HG02981 (cell line): ENCODE results near the gene FOXRED1.
"Not testable (repeated sequence)": the region's sequence is repeated elsewhere in the genome, so short reads cannot be mapped to it uniquely, and the experiment has no call there.

Source experiments
- ATAC-seq: cut with Tn5 transposase; IDR thresholded peaks from one replicate; pipeline ENCODE4 v1.9.1; 2021; ENCODE audit warnings: mild to moderate bottlenecking, moderate library complexity; ENCODE audit not compliant: unreplicated experiment

The FOXRED1 gene

DNA sequence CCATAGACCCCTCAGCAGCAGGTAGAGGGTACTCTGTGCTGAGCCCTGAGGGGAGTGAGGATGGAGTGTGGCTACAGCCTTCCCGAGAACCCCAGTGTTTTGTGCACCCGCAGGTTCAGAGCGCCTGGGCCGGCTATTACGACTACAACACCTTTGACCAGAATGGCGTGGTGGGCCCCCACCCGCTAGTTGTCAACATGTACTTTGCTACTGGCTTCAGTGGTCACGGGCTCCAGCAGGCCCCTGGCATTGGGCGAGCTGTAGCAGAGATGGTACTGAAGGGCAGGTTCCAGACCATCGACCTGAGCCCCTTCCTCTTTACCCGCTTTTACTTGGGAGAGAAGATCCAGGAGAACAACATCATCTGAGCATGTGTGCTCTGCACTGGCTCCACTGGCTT, 8.4 kb downstream of the FOXRED1 start:
- no peak for ATAC-seq

DNA sequence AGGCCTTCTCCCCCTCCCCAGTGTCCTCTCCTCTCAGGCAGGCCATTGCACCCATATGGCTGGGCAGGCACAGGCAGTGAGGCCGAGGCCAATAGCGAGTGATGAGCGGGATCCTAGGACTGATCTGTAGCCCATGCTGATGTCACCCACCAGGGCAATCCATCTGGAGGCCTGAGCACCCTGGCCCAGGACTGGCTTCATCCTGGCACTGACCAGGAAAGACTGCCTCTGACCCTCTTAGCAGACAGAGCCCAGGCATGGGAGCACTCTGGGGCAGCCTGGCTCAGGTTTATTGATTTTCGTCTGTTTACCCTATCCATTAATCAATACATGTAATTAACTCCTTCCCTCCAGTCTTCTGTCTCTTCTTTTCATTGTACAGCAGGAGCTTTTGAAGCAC, 8.8 kb downstream of the FOXRED1 start:
- ATAC-seq: no peak

DNA sequence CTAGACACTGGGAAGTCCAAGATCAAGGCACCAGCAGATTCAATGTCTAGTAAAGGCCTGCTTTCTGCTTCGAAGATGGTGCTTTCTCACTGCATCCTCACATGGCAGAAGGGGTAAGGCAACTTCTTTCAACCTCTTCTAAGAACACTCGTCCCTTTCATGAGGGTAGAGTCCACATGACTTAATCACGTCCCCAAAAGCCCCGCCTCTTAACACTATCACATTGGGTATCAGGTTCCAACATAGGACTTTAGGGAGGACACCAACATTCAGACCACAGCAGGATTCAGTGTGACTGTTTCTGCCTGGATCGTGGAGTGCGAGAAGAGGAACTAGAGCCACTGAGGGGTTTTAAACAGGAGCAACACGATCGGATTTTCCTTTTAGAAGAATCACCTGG, 10.2 kb downstream of the FOXRED1 start:
- ATAC-seq: no peak

DNA sequence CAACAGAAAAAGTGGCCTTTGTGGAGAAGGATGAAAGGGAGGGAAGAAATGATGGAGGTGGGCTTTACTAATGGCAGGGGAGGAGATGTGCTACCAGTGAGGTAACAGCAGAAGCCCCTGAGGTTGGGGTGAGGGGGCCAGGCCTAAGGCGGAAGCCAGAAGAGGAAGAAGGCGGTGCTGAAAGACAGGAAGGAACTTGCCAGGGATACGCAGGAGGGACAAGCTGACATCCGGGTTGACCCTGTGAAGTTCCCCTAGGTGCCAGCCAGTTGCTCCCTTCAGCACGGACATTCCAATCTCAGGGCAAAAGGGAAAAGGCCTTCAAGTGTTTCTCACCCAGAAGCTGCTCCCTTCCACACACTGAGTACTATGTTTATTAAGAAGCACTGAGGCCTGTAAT, 11.6 kb downstream of the FOXRED1 start:
- ATAC-seq: no peak

DNA sequence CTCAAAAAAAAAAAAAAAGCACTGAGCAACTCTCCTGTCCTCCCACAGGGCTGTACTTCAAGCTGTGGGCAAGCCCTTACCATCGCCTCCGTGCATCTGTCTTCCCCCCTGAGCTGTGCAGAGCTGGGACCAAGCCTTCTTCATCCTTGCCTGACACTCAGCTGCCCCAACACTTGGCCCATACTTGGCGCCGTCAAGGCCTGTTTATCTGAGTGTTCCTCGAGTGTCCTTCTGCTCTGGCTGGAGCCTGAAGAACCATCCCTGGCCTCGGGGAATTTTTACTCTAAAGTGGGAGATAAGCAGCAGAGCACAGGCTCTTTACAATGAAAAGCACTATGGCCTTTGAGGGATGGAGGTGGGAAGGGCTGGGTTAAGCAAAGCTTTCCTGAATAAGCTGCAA, 12.3 kb downstream of the FOXRED1 start:
- ATAC-seq: no peak

DNA sequence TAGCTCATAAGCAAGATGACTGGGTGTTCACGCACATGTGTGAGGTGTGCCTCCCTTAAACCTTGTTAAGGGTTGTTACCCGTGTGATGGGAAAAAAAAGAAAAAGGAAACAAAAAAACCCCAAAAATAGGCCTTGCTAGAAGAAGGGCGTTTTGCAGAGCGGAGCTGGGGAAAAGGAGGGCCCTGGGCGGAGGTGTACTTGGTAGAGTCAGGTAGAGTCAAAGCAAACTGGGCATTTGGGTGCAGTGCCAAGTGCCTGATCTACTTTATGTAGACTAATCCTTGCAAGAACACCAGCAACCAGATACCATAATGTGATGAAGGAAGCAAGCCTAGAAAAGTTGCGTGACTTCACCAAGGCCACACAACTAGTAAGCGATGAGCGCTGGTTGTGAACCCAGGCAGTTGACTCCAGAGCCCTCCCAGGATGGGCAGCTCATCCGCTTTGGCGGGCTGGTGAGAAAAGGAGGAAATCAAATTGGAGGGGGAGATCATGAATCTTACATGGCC, 12.8 kb downstream of the FOXRED1 start:
- ATAC-seq: no peak

DNA sequence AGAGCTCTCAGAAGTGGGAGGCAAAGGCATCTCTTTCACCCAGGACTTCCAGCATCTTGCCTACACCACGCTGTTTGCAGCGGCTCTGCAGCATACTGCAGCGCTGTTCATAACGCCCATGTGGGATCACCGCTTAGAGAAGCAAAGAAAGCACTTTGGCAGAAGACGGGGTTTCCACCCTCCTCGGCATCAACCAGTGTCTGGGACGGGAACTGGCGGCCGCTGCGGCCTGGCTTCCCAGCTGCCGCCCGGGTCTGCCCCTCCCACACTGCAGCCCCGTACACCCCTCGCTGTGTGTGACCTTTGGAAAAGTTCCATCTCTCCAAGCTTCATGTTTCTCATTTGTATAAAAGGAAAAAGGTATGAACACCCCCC, 13.4 kb downstream of the FOXRED1 start:
- ATAC-seq: no peak

DNA sequence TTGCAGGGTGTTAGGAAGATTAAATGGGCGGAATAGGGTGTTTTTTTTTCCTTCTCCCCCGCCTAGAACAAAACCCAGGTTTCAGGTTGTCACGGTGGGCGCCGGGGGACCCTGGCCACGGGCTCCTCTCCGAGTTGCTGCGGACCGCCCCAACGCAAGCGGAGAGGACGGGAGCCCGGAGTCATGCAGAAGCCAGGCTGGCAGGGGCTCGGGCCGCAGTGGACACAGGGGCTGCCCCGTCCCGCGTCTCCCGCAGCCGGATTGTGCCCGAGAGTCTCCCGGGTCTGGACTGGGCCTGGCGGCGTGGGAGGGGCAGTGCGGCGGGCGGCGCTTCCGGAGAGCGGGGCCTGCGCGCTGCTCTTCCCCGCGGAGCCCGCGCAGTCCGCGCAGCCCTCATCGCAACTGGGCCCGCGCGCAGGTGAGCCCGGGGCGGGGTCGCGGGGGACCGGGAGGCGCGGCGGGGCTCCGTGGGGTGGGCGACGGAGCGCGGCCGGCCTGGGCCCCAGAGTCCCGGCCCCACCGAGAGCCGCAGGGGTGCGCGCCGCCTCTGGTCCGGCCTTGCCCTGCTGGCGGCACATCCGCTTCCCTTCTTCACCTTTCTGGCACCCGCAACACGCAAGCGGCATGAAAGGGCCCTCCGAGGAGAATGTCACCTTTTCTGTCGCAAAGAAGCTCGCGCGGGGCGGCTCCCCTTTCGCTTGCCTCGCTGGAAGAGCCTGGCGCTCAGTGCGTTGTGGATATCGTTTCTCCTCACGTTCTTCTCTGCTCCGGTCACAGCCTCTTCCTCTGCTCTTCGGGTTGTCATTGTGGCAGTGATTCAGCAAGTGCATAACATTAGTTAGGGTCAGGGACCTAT, 14.0 kb downstream of the FOXRED1 start, which contains the start of gene TIRAP:
Gene TIRAP, plus strand, starts transcription at position 358 of the 856 bp plus-strand sequence. CDS start 7,802 bp downstream, outside the sequence.
- peak; percentile 52 for ATAC-seq

DNA sequence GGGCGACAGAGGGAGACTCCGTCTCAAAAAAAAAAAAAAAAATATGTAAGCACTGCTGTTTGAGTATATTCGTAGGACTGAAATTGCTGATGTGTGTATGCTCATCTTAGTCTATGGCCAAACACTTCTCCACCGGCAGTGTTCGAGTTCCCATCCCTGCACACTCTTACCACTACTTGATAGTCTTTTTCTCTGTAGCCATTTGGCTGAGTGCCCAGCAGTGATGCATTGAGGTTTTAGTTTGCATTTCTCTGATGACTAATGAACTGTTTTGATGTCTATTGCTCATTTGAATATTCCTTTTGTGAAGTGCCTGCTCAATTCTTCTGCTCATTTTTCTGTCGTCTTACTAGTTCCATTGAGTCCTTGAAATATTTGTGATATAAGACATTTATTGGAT, 15.9 kb downstream of the FOXRED1 start:
- peak; percentile 46 for ATAC-seq

DNA sequence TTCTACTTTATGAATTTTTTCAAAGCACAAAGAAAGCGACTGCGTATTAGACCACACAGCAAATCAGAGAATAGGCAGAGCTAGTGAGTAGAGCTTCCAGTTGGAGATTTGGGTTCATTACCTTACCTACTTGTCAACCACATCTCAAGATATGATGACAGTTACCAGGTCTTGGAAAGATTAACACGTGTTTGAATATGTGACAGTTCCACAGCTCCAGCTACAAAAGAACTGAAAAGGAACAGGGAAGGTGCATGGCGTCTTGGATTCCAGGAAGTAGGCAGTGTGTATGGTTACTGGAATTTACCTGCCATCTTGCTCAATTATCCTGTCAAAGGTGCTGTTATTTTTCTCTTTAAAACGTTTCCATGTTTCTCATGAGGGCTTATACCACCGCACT, 19.3 kb downstream of the FOXRED1 start:
- ATAC-seq: no peak

DNA sequence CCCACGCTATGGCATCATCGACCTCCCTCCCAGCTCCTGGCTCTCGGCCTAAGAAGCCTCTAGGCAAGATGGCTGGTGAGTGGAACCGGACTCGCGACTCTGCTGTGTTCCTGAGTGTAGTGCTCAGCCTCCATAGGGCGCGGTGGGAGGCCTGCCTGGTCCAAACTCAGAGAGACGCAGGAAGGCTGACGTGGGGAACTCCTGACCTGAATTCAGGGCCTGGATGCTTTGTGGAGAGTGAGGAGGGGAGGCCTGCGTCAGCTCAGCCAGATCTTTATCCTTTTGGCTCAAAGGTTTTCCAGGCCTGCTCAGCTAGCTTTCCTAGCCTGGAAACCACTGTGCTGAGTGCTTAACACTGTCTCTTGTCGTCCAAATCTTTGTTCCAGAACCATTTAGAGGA, 21.9 kb downstream of the FOXRED1 start:
- no peak for ATAC-seq

DNA sequence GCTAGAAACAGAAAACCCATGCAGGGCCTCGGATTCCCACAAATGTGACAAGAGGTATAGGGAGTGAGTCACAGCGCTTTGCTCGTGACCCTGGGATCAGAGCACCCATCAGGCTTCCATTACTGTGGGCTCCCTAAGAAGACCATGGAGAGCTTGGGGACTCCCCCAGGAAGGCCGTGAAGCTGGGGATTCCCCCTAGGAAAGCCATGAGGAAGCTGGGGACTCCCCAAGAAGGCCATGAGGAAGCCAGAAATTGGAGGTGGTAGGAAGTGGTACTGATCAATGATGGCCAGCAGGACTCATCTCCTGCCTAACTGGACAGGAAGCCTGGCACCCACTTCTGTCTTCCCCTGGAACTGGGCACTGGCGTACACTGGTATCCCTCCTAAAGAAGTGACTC, 24.8 kb downstream of the FOXRED1 start:
- no peak for ATAC-seq

DNA sequence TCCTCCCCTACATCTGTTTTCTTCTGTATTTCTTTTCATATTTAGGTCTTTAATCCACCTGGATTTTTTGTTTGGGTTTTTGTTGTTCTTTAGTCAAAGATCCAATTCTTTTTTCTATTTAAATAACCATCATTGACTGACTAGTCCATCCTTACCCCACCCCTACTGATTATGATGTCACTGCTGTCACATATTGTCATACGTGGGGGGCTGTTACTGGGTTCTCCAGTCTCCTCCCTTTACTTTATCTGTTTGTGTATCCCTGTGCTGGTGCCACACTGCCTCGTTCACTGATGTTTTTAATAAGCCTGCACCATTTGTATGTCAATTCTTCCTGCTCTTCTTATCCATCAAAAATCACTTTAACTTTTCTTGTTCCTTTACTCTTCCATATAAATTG, 28.1 kb downstream of the FOXRED1 start:
- no peak for ATAC-seq

DNA sequence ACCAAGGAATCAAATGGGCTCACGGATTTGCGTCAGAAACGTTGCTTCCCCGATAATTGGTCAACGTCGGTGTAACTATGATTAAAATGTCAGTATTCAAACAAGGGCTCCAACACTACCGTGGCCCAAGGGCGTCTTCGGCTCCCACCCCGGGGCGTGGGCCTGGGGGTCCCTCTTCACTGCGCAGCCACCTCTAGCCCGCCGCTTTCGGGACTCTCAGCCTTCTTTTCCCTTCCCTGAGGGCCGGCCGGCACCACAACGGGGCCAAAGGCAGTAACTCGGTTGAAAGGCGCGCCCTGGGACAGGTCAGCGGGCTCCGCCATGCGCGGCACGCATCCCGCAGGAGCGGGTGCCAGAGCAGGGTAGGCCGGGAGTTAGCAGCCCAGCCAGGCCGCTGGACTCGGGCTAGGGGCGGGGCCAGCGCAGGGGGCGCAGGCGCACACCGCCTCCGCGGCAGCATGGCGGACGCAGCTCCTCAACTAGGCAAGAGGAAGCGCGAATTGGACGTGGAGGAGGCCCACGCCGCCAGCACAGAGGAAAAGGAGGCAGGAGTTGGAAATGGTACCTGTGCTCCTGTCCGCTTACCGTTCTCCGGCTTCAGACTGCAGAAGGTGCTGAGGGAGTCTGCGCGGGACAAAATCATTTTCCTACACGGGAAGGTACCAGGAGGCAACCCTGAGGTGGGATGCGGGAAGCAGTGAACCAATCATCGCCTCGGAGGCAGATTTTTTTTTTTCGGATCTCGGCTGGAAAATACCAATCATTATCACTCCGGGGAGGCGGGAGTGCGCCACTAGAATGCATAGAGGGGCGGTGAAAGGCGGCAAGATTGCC, 34.9 kb downstream of the FOXRED1 start, which contains the start of gene DCPS:
Gene DCPS, plus strand, starts transcription at position 438 of the 834 bp plus-strand sequence. Its CDS starts 21 bp downstream, at position 459.
- ATAC-seq: peak; percentile 81

DNA sequence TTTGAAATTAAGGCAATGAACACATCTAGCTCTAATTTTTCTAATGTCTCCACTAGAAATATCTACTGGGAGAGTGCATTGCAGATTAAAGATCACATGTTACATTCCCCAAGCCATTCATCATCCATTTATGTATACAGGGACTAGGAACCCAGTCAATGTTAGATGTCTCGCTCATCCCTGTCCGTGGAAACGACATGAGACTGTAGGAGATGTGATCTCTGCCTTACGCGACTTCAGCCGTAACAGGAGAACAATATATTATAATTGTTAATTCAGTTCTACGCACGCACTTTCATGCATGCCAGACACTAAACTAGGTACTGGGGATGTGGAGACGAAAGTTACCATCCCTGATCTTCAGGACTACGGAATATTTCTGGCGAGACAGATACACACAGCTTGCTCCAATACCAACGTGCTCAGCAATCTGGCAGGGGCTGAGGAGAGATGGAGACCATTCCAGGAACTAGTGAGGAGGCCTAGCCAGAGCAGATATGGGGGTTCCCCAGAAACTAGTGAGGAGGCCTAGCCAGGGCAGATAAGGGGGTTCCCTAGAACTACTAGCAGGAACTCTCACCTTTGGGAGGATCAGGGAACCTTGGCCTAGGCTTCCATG, 35.6 kb downstream of the FOXRED1 start:
- no peak for ATAC-seq

DNA sequence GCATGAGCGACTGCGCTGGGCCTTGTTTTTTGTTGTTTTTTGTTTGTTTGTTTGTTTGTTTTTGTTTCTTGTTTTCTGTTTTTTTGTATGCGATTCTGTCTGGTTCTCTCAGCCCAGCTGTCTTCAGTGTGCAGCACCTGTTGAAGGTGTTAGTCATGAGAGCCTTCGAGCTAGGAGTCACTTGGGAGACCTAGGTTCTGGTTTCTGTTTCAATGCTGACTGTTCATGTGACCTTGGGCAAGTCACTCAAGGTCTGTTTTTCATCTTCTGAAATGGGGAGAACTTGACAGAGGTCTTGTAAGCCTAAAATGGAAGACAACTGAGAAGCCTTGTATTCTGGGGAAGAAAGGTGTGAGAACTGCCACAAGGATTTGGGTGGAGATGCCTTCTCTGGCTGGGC, 36.7 kb downstream of the FOXRED1 start:
- ATAC-seq: peak; percentile 60

DNA sequence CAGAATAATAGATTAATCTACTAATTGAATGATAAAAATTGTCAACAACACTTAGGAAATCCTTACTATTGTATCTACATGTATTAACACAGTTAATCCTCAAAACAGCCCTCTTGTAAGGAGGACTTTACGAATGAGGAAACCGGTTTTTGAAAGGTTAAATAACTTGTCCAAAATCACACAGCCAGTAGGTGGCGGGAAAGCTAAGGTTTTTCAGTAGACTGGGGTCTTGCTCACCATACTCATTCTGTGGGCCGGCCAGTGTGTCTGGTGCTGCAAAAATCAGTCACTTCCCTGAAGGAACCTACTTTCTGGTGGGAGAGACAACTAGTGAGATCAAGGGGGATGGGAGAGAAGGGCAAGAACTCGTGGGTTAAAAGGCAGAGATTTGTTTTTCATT, 38.8 kb downstream of the FOXRED1 start:
- ATAC-seq: no peak

DNA sequence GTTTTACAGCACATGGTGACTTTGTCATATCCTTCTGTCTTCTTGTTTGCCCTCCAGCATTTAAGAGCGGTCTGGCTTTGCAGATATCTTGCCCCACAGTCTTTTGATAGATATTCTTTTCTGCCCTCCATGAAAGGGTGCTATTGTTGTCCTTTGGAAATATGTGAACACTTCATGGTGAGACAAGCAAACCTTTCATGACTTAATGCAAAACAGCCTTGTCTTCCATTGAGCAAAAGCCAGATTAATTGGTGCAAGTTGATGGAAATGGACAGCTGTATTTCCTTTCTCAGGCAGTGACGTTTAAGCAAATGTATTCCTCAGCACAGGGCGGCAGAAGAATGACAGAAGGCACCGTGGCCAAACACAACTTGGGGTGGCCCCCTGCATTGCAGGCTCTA, 39.3 kb downstream of the FOXRED1 start:
- no peak for ATAC-seq

DNA sequence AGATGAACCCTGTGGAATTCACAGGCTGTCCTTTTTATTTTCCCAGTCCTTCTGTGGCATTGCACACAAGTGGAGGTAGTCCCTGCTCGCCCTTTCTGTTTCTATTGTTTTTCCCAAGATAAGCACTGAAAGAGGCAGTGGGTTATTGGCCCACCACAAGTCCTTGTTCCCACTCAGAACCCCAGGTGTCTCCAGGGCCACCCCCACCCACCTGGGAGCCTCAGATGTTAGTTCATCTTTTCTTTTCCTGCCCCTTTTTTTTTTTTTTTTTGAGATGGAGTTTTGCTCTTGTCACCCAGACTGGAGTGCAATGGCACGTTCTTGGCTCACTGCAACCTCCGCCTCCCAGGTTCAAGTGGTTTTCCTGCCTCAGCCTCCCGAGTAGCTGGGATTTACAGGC, 39.8 kb downstream of the FOXRED1 start:
- not testable (repeated sequence) for ATAC-seq

DNA sequence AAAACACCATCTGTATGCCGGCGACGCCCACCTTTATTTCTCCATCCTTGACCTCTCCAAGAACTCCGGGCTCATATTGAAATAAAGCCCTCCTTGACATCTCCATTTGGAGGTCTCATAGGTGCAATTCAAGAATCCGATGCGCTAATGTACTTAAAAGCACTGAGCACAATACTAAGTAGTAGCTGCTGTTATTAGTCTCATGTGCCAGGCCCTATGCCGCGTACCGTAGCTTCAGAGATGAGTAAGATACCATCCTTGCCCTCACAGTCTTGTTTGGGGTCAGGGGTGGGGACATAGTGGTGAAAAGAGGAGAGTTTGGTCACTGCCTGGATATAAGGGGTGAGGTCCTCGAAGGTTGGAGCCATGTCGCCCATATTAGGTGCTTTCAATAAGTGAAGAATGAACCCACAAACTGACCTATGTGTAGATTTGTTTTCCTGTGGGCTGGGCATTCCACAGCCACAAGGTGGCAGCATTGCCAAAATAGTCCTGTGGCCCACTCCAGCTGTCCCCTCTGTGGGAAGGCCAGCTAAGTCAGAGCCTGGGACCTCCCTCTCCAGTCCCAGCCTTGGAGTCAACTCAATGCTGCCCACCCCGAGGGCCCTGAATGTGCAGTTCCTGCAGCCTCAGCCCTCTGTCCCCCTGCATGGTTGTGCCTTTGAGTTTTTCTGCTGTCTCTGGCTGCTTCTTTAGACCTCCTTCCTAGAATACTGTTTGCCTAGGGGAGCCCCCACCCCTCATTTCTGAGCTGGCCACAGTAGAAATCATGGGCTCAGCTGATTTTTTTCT, 41.4 kb downstream of the FOXRED1 start:
- ATAC-seq: peak; percentile 32

DNA sequence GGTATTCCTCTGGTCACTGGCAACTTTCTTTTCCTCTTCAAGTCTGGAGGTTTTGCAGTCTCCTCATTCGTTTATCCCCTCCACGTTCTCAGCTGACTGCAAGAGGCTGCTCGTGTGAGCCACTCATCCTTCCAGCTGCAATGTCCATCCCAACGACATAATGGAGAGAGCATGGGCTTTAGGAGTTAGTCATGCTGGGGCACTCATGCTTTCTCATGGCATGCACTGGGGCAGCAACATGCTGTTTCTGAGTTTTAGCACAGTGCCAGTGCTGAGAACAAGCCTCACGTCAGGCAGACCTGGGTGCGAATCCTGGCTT, 42.0 kb downstream of the FOXRED1 start:
- ATAC-seq: no peak
